Fibroblast of villous mesenchyme (primary cell): ENCODE results near the gene APOH. TPM values are rescaled to one million over a fixed set of nuclear protein-coding genes. Genes with fewer than 3 reads are reported as not detected.

ENCODE experiments used
- DNase-seq: peaks from one replicate; pipeline ENCODE4 v3.0.0-alpha.2; 2010; ENCODE audit warnings: low read depth
- H3K4me3 ChIP-seq: 2 replicates; pipeline ENCODE4 v1.5.1; 2011; ENCODE audit warnings: low read depth, mild to moderate bottlenecking, low read length
- small RNA-seq: library from RNA; depleted of rRNA; stranded (forward); fragments of <200 nt; gene quantifications from one replicate; pipeline ENCODE3, GENCODE V24; 2012
- total RNA-seq: library from RNA; depleted of rRNA; stranded (reverse); fragments of >200 nt; gene quantifications from 2 replicates; pipeline ENCODE4 v1.2.3, GENCODE V29; 2012
- TF ChIP-seq, protein P1 (sequence below): IDR thresholded peaks from 2 replicates; pipeline ENCODE4 v1.5.1; 2012; ENCODE audit warnings: low read depth, mild to moderate bottlenecking, low read length; ENCODE audit not compliant: insufficient read depth

APOH gene
- total RNA-seq, 1 donor = not detected

DNA sequence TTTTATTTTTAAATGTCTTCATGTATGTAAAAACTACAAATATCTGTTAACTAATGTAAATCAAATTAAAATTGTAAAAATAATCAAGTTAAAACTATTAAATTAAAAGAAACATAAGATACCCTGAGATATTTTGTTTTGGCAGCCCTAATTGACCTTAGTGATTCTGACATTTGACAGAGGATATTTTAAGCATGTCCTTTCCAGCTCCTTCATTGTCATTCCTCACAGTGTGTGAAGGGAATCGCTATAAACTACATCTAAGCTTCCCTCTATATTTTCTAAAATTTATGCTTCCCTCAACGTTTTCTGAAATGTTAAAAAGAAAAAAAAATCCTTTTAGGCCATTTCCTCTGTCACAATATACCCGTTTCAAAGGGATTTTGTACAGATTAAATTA, 57.5 kb downstream of the APOH start:
- DNase-seq = no peak
- TF ChIP-seq, protein P1, sequence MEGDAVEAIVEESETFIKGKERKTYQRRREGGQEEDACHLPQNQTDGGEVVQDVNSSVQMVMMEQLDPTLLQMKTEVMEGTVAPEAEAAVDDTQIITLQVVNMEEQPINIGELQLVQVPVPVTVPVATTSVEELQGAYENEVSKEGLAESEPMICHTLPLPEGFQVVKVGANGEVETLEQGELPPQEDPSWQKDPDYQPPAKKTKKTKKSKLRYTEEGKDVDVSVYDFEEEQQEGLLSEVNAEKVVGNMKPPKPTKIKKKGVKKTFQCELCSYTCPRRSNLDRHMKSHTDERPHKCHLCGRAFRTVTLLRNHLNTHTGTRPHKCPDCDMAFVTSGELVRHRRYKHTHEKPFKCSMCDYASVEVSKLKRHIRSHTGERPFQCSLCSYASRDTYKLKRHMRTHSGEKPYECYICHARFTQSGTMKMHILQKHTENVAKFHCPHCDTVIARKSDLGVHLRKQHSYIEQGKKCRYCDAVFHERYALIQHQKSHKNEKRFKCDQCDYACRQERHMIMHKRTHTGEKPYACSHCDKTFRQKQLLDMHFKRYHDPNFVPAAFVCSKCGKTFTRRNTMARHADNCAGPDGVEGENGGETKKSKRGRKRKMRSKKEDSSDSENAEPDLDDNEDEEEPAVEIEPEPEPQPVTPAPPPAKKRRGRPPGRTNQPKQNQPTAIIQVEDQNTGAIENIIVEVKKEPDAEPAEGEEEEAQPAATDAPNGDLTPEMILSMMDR = no peak
- no peak overlapping the region for H3K4me3 ChIP-seq

DNA sequence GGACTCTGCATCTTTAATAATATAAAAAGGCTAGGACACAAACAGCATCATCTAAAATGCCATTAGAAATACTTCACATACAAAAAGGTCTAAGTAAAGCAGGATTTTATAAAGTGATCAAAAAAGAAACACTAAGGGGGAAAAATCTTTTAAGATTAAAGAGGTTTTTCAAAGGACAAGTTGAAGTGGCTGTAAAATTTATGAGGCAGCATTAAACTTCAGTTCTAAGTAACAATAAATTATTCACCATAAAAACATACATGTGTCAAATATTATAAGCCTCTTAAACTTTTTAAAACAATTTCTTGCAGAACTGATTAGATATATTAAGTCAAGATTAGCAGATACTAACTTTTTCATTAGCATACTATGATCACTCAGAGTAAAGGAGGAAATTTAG, 58.0 kb downstream of the APOH start:
- no peak overlapping the region for H3K4me3 ChIP-seq
- no peak for DNase-seq
- TF ChIP-seq, protein P1 = no peak

DNA sequence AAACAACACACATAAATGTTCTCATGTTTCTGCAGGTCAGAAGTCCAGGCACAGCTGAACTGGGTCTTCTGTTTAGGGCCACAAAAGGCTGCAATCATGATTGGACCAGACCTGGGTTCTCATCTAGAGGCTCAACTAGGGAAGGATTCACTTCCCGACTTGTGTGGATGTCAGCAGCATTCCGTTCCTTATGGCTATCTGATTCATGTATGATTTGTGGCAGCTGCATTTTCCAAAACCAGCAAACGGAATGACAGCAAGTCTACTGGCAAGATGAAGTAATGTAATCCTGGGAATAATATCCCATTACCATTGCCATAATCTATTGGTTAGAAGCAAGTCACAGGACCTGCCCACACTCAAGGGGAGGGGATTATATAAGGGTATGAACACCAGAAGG, 59.4 kb downstream of the APOH start:
- TF ChIP-seq, protein P1 = no peak
- H3K4me3 ChIP-seq = no peak overlapping the region
- DNase-seq = no peak

DNA sequence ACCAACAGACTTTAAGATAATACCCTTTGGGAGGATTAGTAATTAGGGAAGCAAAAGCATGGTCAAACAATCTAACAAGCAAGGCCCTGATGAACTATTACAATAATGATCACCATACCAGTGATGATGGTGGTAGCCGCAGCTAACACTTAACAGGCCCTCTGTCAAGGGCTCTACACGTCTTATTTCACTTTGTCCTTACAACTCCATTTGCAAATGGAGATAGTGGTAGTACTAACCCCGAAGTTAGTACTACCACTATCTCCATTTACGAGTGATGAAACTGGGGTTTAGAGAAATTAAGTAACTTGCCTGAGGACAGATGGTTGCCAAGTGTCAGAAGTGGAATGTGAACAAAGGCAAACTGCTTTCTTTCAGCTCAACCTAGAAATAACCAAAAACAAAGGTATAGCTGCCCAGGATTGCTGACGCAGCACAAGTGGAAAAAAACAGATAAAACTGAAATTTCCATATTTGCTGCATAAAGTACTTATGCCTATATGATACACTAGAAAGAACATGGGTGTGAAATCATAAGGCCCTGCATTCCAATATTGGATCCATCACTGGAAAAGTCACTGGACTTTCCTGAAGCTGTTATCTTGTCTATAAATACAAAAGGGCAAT, 61.9 kb downstream of the APOH start:
- no peak overlapping the region for H3K4me3 ChIP-seq
- DNase-seq = peak; percentile 10
- TF ChIP-seq, protein P1 = no peak

DNA sequence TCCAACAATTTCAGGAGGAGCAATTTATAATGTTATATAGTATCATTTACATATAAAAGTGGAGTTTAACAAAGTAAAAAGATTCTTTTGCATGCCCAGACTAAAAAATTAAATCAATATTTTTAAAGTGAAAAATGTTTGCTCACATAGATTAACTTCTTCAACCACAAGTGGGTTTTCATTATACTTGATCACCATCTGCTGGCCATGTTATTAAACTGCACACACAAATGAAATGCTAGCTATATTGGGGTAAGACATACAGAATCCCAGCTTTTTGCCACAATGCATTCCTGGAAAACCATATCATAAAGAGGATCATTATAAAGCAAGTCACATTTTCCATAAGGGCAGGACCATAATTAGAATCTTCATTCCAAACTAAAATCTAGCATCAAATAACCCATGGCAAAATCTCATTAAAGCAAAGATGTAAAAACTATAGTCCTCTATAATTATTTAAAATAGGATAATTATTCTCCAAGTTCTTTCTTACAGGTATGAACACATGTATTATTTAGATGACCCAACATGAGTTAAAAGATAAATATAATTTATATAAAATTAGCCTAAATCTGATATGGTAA, 63.6 kb downstream of the APOH start:
- peak; percentile 76 for DNase-seq
- no peak overlapping the region for H3K4me3 ChIP-seq
- TF ChIP-seq, protein P1 = peak; percentile 68

Small RNA genes within 50 kb of the gene (small RNA-seq; reads per million reads assigned to genes)
- not detected for gene RNA5SP444

Other genes starting within 250 kb of the APOH start
- gene CEP112, start 37.3 kb downstream of the APOH start, total RNA-seq = 8.1 and 10.8 TPM in 2 replicates
- gene PRKCA, start 73.2 kb upstream of the APOH start, total RNA-seq = 50.9 and 60.5 TPM in 2 replicates